Activated CD4-positive, alpha-beta T cell treated with anti-CD3 and anti-CD28 coated beads for 36 hours (primary cell): Measurements from ENCODE around the gene OGFOD3. TPM values are rescaled to one million over a fixed set of nuclear protein-coding genes. Genes with fewer than 3 reads are reported as not detected.
"Not testable (repeated sequence)": the region's sequence is repeated elsewhere in the genome, so short reads cannot be mapped to it uniquely, and the experiment has no call there.

Experiments used
- ATAC-seq: fragments of 200-7000 bp; cut with Tn5 transposase; one replicate; pipeline ENCODE4 v1.10.0; 2021; ENCODE audit warnings: mild to moderate bottlenecking, moderate library complexity
- CTCF ChIA-PET: fragments of 350-600 bp; sonication (Branson Sonifier 250); formaldehyde crosslinking; loops from one replicate; lab custom pipeline; 2021; ENCODE audit warnings: antibody characterized with exemption; lab: Charles Lee
- POLR2A ChIA-PET: fragments of 350-600 bp; sonication (Branson Sonifier 250); formaldehyde crosslinking; loops from one replicate; lab custom pipeline; 2021; ENCODE audit warnings: antibody characterized with exemption, inconsistent platforms; lab: Charles Lee
- DNase-seq: peaks from one replicate; pipeline ENCODE4 v3.0.0-alpha.2; 2020
- H3K27ac Mint-ChIP-seq: one replicate; pipeline ENCODE4 v1.8.0; 2021; ENCODE audit warnings: mixed read lengths
- H3K27me3 Mint-ChIP-seq: one replicate; pipeline ENCODE4 v1.8.0; 2021; ENCODE audit warnings: mixed read lengths
- H3K36me3 Mint-ChIP-seq: one replicate; pipeline ENCODE4 v1.8.0; 2021; ENCODE audit warnings: low read depth, mixed read lengths
- H3K4me1 Mint-ChIP-seq: one replicate; pipeline ENCODE4 v1.8.0; 2021; ENCODE audit warnings: mixed read lengths
- H3K4me3 Mint-ChIP-seq: one replicate; pipeline ENCODE4 v1.8.0; 2021; ENCODE audit warnings: mild to moderate bottlenecking, moderate library complexity, mixed read lengths
- H3K9me3 Mint-ChIP-seq: one replicate; pipeline ENCODE4 v1.8.0; 2021; ENCODE audit warnings: low read depth, mixed read lengths
- intact Hi-C, 2 experiments: fragments of 100-400 bp; cut with DNase I in 1 of 2; cut with micrococcal nuclease in 1 of 2; formaldehyde crosslinking; loops; one replicate each; pipeline versions ENCODE4 v1.14.2 to v1.15.1; 2022 to 2024; cut with DNase I, micrococcal nuclease
- total RNA-seq, 2 experiments: library from RNA; stranded (reverse); gene quantifications; one replicate each; pipeline ENCODE4 v1.2.3, GENCODE V29; 2021

OGFOD3 gene
- total RNA-seq, 2 experiments from 2014 or later = 20.0 to 22.3 TPM

GRCh38 chr17:82366749-82367148 lies 51.6 kb downstream of the OGFOD3 start:
- CTCF ChIA-PET = interaction anchor here (0.7 to 1.5 kb wide), 3 partner anchors 14 to 259 kb away, joined by 3 read pairs; no protein-coding TSS in a partner anchor
- intact Hi-C loops = no loop called here
- POLR2A ChIA-PET = interaction anchor here (0.6 to 0.7 kb wide), 2 partner anchors 199 to 201 kb away, joined by 4 to 6 read pairs; no protein-coding TSS in a partner anchor
- no peaks in the 10 kb centered on the region for H3K9me3 Mint-ChIP-seq
- ATAC-seq (no peak), DNase-seq (no peak)
- peaks cover 21% of the 10 kb centered on the region for H3K27me3 Mint-ChIP-seq
- H3K4me1 Mint-ChIP-seq = peaks cover 8% of the 10 kb centered on the region
- H3K27ac Mint-ChIP-seq = no peak overlapping the region
- H3K36me3 Mint-ChIP-seq = no peaks in the 10 kb centered on the region
- no peak overlapping the region for H3K4me3 Mint-ChIP-seq

GRCh38 chr17:82365606-82366295 lies 52.6 kb downstream of the OGFOD3 start:
- intact Hi-C loops = no loop called here
- Mint-ChIP-seq H3K4me1 (peaks cover 4% of the 10 kb centered on the region), H3K27ac (no peak overlapping the region), H3K27me3 (peaks cover 15% of the 10 kb centered on the region), H3K36me3 (no peaks in the 10 kb centered on the region), H3K9me3 (no peaks in the 10 kb centered on the region), H3K4me3 (no peak overlapping the region)
- ChIA-PET POLR2A (no interaction called here), CTCF (interaction anchor here (0.6 to 1.5 kb wide), 4 partner anchors 13 to 85 kb away, joined by 3 read pairs; no protein-coding TSS in a partner anchor)
- ATAC-seq (no peak), DNase-seq (no peak)

DNA sequence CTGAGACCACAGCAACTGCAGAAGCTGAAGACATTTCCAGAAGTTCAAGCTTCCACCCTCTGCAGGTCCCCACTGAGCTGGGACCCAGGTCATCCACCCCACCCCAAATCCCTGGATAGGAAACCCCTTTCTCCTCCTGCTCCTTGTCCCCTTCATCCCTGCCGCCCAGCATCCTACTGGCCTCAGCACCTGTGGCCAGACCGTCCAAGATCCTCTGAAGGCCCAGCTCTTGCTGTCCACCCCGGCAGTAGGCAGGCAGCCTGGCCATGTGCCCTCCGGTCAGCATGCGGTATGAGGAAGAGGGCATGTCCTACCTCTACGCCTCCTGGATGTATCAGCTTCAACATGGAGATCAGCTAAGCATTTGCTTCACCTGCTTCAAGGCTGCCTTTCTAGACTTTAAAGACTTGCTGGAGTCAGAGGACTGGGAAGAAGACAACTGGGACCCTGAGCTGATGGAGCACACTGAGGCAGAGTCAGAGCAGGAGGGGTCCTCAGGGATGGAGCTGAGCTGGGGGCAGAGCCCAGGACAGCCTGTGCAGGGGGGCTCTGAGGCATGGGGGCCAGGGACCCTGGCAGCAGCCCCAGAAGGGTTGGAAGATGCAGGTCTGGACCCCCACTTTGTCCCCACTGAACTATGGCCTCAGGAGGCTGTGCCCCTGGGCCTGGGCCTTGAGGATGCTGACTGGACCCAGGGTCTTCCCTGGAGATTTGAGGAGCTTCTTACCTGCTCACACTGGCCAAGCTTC lies 56.3 kb downstream of the OGFOD3 start:
- Mint-ChIP-seq H3K4me3 (no peak overlapping the region), H3K4me1 (peaks cover 8% of the 10 kb centered on the region), H3K27me3 (peaks cover 8% of the 10 kb centered on the region), H3K36me3 (no peaks in the 10 kb centered on the region), H3K27ac (peak overlapping the region; percentile 37), H3K9me3 (peaks cover 3% of the 10 kb centered on the region)
- intact Hi-C loops = no loop called here
- no peak for ATAC-seq
- CTCF ChIA-PET = interaction anchor here (0.6 to 1.0 kb wide), 3 partner anchors 18 to 256 kb away, joined by 3 read pairs; no protein-coding TSS in a partner anchor
- POLR2A ChIA-PET = interaction anchor here (0.5 kb wide), 1 partner anchor 176 kb away, joined by 4 read pairs; no protein-coding TSS in a partner anchor
- DNase-seq = no peak

DNA sequence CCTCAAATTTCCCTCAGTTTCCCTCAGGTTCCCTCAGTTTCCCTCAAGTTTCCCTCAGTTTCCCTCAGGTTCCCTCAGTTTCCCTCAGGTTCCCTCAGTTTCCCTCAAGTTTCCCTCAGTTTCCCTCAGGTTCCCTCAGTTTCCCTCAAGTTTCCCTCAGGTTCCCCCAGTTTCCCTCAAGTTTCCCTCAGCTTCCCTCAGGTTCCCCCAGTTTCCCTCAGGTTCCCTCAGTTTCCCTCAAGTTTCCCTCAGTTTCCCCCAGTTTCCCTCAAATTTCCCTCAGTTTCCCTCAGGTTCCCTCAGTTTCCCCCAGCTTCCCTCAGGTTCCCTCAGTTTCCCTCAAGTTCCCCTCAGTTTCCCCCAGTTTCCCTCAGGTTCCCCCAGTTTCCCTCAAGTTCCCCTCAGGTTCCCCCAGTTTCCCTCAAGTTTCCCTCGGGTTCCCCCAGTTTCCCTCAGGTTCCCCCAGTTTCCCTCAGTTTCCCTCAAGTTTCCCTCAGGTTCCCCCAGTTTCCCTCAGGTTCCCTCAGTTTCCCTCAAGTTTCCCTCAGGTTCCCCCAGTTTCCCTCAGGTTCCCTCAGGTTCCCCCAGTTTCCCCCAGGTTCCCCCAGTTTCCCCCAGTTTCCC lies 58.8 kb downstream of the OGFOD3 start:
- ATAC-seq, DNase-seq, H3K4me1 Mint-ChIP-seq, H3K36me3 Mint-ChIP-seq, H3K27ac Mint-ChIP-seq, intact Hi-C loops, POLR2A ChIA-PET, H3K9me3 Mint-ChIP-seq, H3K4me3 Mint-ChIP-seq: not testable (repeated sequence)
- CTCF ChIA-PET = interaction anchor here (0.6 to 0.9 kb wide), 3 partner anchors 9 to 52 kb away, joined by 4 to 11 read pairs (median 4); no protein-coding TSS in a partner anchor
- peaks cover 12% of the 10 kb centered on the region for H3K27me3 Mint-ChIP-seq

DNA sequence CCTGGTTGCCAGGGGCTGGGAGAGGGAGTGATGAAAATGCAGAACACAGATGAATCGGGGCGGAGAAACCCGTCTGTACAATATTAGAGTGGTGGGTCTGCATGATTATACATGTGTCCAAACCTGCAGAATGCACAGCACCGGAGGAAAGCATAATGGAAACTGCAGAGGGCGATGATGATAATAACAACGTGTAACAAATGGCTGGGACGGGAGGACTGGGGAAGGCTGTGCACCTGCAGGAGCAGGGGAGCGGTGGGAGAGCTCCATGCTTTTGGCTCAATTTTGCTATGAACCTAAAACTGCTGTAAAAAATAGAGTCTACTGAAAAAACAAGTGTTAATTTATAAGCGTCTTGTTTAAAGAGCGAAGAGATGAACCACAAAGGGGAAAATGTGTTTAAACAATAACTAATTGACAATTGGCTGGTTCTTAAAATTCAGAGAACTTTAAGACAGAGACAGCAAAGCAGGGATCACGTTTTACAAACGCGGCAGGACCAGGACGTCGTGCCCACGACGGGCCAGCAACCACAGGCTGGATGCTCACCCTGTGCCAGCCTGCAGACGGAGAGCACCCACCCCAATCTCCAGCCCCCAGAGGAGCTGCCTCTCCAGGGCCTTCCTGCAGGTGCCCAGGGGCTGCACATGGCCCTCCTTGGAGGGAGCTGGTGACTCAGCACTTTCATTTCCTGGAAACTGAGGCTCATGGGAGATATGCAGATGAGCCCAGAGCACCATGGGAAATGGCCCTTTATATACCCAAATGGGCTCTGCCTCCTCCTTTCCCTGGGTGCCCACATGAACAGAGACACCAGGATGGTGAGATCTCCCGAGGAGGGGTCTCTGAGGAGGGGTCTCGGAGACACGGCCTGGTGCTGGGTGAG lies 59.7 kb downstream of the OGFOD3 start, which contains the start of gene TEX19:
Gene TEX19, plus strand, starts transcription at position 783 of the 886 bp plus-strand sequence. CDS start 2,904 bp downstream, outside the sequence.
- DNase-seq (peak; percentile 40), ATAC-seq (peak; percentile 87)
- peaks cover 8% of the 10 kb centered on the region for H3K4me1 Mint-ChIP-seq
- H3K36me3 Mint-ChIP-seq = no peaks in the 10 kb centered on the region
- peak within 1 kb of the TSS; percentile 63 for H3K27ac Mint-ChIP-seq
- CTCF ChIA-PET = interaction anchor here (0.8 to 1.7 kb wide), 6 partner anchors 9 to 103 kb away, joined by 3 to 11 read pairs (median 4); no protein-coding TSS in a partner anchor
- H3K4me3 Mint-ChIP-seq = no peak within 1 kb of the TSS
- peaks cover 12% of the 10 kb centered on the region for H3K27me3 Mint-ChIP-seq
- intact Hi-C loops = no loop called here
- POLR2A ChIA-PET = no interaction called here
- H3K9me3 Mint-ChIP-seq = peaks cover 3% of the 10 kb centered on the region

GRCh38 chr17:82357394-82357793 lies 61.0 kb downstream of the OGFOD3 start:
- POLR2A ChIA-PET = no interaction called here
- Mint-ChIP-seq H3K27me3 (peaks cover 12% of the 10 kb centered on the region), H3K36me3 (no peaks in the 10 kb centered on the region), H3K27ac (no peak overlapping the region), H3K9me3 (peaks cover 3% of the 10 kb centered on the region), H3K4me3 (no peak overlapping the region), H3K4me1 (peaks cover 8% of the 10 kb centered on the region)
- intact Hi-C loops = no loop called here
- ATAC-seq (no peak), DNase-seq (no peak)
- CTCF ChIA-PET = interaction anchor here (1.1 to 1.7 kb wide), 2 partner anchors 13 to 65 kb away, joined by 3 to 5 read pairs; no protein-coding TSS in a partner anchor

GRCh38 chr17:82356845-82357355 lies 61.5 kb downstream of the OGFOD3 start:
- peaks cover 8% of the 10 kb centered on the region for H3K4me1 Mint-ChIP-seq
- peaks cover 12% of the 10 kb centered on the region for H3K27me3 Mint-ChIP-seq
- DNase-seq = peak; percentile 5

GRCh38 chr17:82355770-82356427 lies 62.5 kb downstream of the OGFOD3 start:
- Mint-ChIP-seq H3K36me3 (no peaks in the 10 kb centered on the region), H3K27ac (no peak overlapping the region), H3K4me3 (no peak overlapping the region), H3K4me1 (peaks cover 8% of the 10 kb centered on the region), H3K27me3 (peaks cover 12% of the 10 kb centered on the region), H3K9me3 (peaks cover 3% of the 10 kb centered on the region)
- intact Hi-C loops = no loop called here
- CTCF ChIA-PET = no interaction called here
- POLR2A ChIA-PET = interaction anchor here (1.3 kb wide), 1 partner anchor 10 kb away, joined by 3 read pairs; no protein-coding TSS in a partner anchor
- DNase-seq (peak; percentile 2), ATAC-seq (no peak)

More at GRCh38 chr17:82356845-82357355, 61.5 kb downstream of the OGFOD3 start:
- H3K4me3 Mint-ChIP-seq = no peak overlapping the region
- H3K27ac Mint-ChIP-seq = no peak overlapping the region
- ATAC-seq = no peak
- CTCF ChIA-PET = interaction anchor here (1.7 kb wide), 1 partner anchor 13 kb away, joined by 5 read pairs; no protein-coding TSS in a partner anchor
- intact Hi-C loops = no loop called here
- no peaks in the 10 kb centered on the region for H3K36me3 Mint-ChIP-seq
- POLR2A ChIA-PET = interaction anchor here (1.3 kb wide), 1 partner anchor 11 kb away, joined by 3 read pairs; no protein-coding TSS in a partner anchor
- H3K9me3 Mint-ChIP-seq = peaks cover 3% of the 10 kb centered on the region

GRCh38 chr17:82354804-82355308 lies 63.5 kb downstream of the OGFOD3 start:
- H3K4me3 Mint-ChIP-seq = no peak overlapping the region
- peaks cover 12% of the 10 kb centered on the region for H3K27me3 Mint-ChIP-seq
- ChIA-PET CTCF (interaction anchor here (0.6 kb wide), 1 partner anchor 203 kb away, joined by 3 read pairs; no protein-coding TSS in a partner anchor), POLR2A (no interaction called here)
- H3K27ac Mint-ChIP-seq = no peak overlapping the region
- DNase-seq = no peak
- no peaks in the 10 kb centered on the region for H3K36me3 Mint-ChIP-seq
- H3K9me3 Mint-ChIP-seq = peaks cover 3% of the 10 kb centered on the region
- intact Hi-C loops = loop anchor here (5.0 kb wide), 2 partner anchors 197 to 412 kb away; no protein-coding TSS in a partner anchor
- no peak for ATAC-seq
- peaks cover 8% of the 10 kb centered on the region for H3K4me1 Mint-ChIP-seq
